Stomach (tissue), 4 donors: ENCODE measurements around the gene MYO18B.

Source experiments
- EP300 ChIP-seq: sonication (generic); formaldehyde crosslinking; IDR thresholded peaks from one replicate; pipeline ENCODE4 v1.6.1; 2017; ENCODE audit warnings: antibody characterized with exemption
- TF ChIP-seq, protein P1 (sequence below), 7 experiments: fragments of 450-650 bp in 4 of 7; fragments of 200-600 bp in 3 of 7; sonication (generic) in 3 of 7; IDR thresholded peaks; one replicate each; pipeline ENCODE4 v1.5.1; 2016 to 2019; ENCODE audit warnings: antibody characterized with exemption in 7 of 7, control low read depth in 2 of 7, mild to moderate bottlenecking in 1 of 7

DNA sequence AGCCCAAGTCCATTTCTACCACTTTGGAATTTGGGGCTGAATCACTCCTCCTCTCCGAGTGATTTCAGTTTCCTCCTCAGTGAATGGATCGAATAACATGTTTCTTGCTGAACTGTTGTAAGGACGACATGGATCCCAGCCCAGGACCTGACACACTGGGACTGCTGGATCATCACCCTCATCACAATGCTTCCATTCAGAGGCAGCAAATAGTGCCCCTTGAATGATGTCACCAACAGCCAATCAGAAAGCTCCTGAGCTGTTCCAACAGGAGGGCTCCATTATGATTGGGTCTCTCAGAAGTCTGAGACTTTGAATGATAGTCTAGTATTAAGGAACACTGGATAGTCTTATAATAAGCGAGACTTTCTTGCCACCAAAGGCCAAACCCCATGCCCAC lies 158.9 kb downstream of the MYO18B start:
- no peak for TF ChIP-seq EP300
- TF ChIP-seq, protein P1, sequence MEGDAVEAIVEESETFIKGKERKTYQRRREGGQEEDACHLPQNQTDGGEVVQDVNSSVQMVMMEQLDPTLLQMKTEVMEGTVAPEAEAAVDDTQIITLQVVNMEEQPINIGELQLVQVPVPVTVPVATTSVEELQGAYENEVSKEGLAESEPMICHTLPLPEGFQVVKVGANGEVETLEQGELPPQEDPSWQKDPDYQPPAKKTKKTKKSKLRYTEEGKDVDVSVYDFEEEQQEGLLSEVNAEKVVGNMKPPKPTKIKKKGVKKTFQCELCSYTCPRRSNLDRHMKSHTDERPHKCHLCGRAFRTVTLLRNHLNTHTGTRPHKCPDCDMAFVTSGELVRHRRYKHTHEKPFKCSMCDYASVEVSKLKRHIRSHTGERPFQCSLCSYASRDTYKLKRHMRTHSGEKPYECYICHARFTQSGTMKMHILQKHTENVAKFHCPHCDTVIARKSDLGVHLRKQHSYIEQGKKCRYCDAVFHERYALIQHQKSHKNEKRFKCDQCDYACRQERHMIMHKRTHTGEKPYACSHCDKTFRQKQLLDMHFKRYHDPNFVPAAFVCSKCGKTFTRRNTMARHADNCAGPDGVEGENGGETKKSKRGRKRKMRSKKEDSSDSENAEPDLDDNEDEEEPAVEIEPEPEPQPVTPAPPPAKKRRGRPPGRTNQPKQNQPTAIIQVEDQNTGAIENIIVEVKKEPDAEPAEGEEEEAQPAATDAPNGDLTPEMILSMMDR (IDR thresholded peaks at IDR 0.05): no peak
